ENCODE measurements around the gene IGSF23.
"Not testable (repeated sequence)": the region's sequence is repeated elsewhere in the genome, so short reads cannot be mapped to it uniquely, and the experiment has no call there.

IGSF23 gene

DNA sequence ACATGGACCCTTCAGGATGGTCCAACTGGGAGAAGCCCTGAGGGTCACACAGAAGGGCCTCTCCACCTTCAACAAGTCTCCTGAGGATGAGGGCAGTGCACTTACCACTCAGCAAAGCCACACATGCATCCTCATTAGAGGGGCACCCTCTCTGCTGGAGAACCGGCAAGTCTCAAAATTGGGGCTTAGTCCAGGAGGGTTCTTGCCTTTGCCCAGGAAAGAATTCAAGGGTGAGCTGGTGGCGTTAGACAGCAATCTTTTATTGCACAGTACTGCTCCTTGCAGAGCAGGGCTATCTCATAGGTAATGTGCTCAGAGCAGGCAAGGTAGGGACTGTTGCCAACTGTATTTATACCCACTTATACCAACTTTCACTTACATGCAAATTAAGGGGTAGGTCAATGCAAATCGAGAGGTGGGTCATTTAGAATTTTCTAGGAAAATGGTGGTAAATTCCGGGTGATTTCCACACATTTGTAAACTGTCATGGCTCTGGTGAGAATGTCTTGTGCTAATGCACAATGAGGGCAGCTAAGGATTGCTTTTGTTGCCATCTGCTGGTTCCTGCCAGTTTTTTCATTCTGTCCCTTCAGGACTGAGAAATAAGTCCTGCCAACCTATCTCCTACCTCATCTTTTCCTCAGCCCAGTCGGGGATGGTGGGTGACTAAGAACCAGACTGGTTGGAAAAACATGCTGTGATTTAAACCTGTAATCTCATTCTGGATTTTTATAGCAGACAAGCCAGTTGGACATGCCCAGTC is 27.8 kb upstream of the IGSF23 start:
- TF ChIP-seq, protein P1, sequence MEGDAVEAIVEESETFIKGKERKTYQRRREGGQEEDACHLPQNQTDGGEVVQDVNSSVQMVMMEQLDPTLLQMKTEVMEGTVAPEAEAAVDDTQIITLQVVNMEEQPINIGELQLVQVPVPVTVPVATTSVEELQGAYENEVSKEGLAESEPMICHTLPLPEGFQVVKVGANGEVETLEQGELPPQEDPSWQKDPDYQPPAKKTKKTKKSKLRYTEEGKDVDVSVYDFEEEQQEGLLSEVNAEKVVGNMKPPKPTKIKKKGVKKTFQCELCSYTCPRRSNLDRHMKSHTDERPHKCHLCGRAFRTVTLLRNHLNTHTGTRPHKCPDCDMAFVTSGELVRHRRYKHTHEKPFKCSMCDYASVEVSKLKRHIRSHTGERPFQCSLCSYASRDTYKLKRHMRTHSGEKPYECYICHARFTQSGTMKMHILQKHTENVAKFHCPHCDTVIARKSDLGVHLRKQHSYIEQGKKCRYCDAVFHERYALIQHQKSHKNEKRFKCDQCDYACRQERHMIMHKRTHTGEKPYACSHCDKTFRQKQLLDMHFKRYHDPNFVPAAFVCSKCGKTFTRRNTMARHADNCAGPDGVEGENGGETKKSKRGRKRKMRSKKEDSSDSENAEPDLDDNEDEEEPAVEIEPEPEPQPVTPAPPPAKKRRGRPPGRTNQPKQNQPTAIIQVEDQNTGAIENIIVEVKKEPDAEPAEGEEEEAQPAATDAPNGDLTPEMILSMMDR (IDR thresholded peaks at IDR 0.05; ENCODE audit: borderline replicate concordance, control extremely low read depth, extremely low read depth, insufficient read depth, missing control alignments): no peak
- no peak for DNase-seq (ENCODE audit: low spot score)
- in situ Hi-C loops (cut with MboI; ENCODE audit: low sequenced_read_pairs, unreplicated experiment): no loop called here

DNA sequence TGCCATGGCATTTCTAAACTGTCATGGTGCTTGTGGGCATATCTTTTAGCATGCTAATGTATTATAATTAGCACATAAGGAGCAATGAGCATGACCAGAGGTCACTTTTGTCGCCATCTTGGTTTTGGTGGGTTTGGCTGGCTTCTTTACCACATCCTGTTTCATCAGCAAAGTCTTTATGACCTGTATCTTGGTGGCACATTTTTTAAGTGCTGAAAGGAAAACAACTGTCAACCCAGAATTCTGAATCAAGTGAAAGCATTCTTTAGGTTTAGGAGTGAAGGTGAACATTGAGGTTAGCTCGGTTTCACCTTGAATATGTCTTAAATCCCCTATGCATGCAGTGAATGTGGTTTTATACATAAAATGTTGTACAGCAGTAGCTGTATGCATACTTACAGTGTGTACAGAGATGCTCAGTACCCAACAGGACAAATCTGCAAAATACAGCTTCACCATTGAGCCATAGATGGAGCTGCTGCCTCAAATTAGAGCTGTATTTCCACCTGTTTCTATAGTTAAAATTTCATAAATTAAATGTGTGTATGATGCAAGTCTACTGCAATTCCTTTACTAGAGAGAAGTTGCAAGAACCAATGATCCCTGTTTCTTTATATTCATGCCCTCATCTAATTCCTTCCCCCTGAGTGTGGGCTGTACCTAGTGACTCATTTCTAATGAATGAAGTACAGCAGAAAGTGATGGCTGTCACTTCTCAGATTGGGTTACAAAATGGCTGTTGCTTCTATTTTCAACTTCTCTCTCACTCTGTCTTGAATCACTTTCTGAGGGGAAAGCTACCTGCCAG is 25.2 kb upstream of the IGSF23 start:
- DNase-seq (ENCODE audit: low spot score): no peak
- TF ChIP-seq, protein P1 (IDR thresholded peaks at IDR 0.05; ENCODE audit: borderline replicate concordance, control extremely low read depth, extremely low read depth, insufficient read depth, missing control alignments): no peak
- in situ Hi-C loops (cut with MboI; ENCODE audit: low sequenced_read_pairs, unreplicated experiment): no loop called here

DNA sequence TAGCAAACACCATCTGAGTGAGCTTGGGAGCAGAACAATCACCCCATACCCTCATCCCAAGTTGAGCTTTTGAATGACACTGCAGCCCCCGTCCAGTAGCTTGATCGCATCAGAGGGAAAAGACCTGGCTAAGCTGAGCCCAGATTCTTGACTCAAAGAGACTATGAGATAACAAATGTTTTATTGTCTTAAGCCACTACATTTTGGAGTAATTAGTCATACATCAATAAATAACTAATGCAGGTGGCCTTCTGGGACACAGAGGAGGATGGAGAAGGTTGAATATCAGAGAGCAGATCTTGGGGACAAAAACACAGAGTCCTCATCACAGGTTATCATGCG is 24.6 kb upstream of the IGSF23 start:
- in situ Hi-C loops (cut with MboI; ENCODE audit: low sequenced_read_pairs, unreplicated experiment): no loop called here
- no peak for DNase-seq (ENCODE audit: low spot score)
- TF ChIP-seq, protein P1 (IDR thresholded peaks at IDR 0.05; ENCODE audit: borderline replicate concordance, control extremely low read depth, extremely low read depth, insufficient read depth, missing control alignments): no peak

DNA sequence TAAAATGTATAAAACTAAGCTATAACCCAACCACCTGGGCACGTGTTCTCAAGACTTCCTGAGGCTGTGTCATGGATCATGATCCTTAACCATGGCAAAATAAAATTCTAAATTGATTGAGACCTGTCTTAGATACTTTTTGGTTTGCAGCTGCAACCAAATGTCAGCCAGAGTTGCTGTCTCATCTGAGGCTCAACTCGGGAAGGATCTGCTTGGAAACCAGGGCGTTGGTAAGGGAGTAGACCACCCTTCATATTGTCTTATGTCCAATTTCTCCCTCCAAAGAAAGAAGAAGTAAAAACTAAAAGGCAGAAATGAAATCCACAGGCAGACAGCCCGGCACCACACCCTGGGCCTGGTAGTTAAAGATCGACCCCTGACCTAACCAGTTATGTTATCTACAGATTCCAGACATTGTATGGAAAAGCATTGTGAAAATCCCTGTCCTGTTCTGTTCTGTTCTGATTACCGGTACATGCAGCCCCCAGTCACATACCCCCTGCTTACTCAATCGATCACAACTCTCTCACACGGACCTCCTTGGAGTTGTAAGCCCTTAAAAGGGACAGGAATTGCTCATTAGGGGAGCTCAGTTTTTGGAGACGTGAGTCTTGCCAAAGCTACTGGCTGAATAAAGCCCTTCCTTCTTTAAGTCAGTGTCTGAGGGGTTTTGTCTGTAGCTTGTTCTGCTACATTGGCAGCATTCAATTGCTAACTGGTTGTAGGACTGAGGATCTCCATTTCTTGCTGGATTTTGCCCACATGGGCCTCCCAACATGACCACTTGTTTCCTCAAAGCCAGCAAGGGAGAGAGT is 22.9 kb upstream of the IGSF23 start:
- in situ Hi-C loops (cut with MboI; ENCODE audit: low sequenced_read_pairs, unreplicated experiment): no loop called here
- no peak for DNase-seq (ENCODE audit: low spot score)
- TF ChIP-seq, protein P1 (IDR thresholded peaks at IDR 0.05; ENCODE audit: borderline replicate concordance, control extremely low read depth, extremely low read depth, insufficient read depth, missing control alignments): no peak

DNA sequence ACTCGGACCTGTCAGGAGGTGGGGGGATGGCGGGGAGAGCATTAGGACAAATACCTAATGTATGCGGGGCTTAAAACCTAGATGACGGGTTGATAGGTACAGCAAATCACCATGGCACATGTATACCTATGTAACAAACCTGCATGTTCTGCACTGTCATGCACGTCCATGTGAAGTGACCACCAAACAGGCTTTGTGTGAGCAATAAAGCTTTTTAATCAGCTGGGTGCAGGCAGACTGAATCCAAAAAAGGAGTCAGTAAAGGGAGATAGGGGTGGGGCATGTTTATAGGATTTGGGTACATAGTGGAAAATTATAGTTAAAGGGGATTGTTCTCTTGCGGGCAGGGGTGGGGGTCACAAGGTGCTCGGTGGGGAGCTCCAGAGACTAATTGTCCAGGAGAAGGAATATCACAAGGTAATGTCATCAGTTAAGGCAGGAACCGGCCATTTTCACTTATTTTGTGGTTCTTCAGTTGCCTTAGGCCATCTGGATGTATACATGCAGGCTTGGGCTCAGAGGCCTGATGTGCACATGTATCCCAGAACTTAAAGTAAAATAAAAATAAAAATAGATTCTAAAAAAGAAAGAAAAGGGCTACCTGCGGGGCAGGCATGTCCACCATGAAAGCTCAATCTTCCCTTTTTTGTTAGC is 21.9 kb upstream of the IGSF23 start:
- in situ Hi-C loops (cut with MboI; ENCODE audit: low sequenced_read_pairs, unreplicated experiment): not testable (repeated sequence)

DNA sequence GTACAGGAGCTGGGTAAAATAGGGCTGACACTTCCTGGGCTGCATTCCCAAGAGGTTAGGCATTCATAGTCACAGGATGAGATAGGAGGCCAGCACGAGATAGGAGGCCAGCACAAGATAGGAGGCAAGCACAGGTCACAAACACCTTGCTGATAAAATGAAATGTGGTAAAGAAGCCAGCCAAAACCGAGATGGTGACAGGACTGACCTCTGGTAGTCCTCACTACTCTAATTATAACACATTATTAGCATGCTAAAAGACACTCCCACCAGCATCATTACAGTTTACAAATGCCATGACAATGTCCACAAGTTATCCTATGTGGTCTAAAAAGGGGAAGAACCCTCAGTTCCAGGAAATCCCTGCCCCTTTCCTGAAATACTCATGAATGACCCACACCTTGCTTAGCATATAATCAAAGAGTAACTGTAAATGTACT is 20.9 kb upstream of the IGSF23 start:
- in situ Hi-C loops (cut with MboI; ENCODE audit: low sequenced_read_pairs, unreplicated experiment): no loop called here
- DNase-seq (ENCODE audit: low spot score): no peak
- TF ChIP-seq, protein P1 (IDR thresholded peaks at IDR 0.05; ENCODE audit: borderline replicate concordance, control extremely low read depth, extremely low read depth, insufficient read depth, missing control alignments): no peak

More for the DNA sequence above, 21.9 kb upstream of the IGSF23 start:
- DNase-seq (ENCODE audit: low spot score): not testable (repeated sequence)

Measured in GM13976 (cell line).